H9 (cell line): ENCODE data around the gene MYO7B. TPM values are rescaled to one million over a fixed set of nuclear protein-coding genes. Genes with fewer than 3 reads are reported as not detected.

Experiments
- DNase-seq: peaks from one replicate; pipeline ENCODE4 v3.0.0-alpha.2; 2017
- H2AFZ ChIP-seq: one replicate; pipeline ENCODE4 v1.6.1; 2013; ENCODE audit warnings: mild to moderate bottlenecking, low read length, control low read depth, moderate library complexity
- H2AK5ac ChIP-seq: 2 replicates; pipeline ENCODE4 v1.6.1; 2013; ENCODE audit warnings: low read length, control low read depth, mixed read lengths; ENCODE audit not compliant: insufficient read length
- H2BK120ac ChIP-seq: one replicate; pipeline ENCODE4 v1.6.1; 2013; ENCODE audit warnings: low read depth, mild to moderate bottlenecking, low read length, control low read depth, inconsistent platforms; ENCODE audit not compliant: poor library complexity, severe bottlenecking
- H2BK12ac ChIP-seq: 2 replicates; pipeline ENCODE4 v1.6.1; 2013; ENCODE audit warnings: low read length, control low read depth, mixed read lengths, low read depth; ENCODE audit not compliant: insufficient read length
- H2BK15ac ChIP-seq: 2 replicates; pipeline ENCODE4 v1.6.1; 2013; ENCODE audit warnings: low read depth, low read length, control low read depth
- H2BK20ac ChIP-seq: one replicate; pipeline ENCODE4 v1.6.1; 2013; ENCODE audit warnings: low read depth, mild to moderate bottlenecking, low read length, control low read depth, inconsistent platforms; ENCODE audit not compliant: poor library complexity, severe bottlenecking
- H2BK5ac ChIP-seq: 2 replicates; pipeline ENCODE4 v1.6.1; 2013; ENCODE audit warnings: low read length, control low read depth, mixed read lengths; ENCODE audit not compliant: insufficient read length
- H3K14ac ChIP-seq: 2 replicates; pipeline ENCODE4 v1.6.1; 2013; ENCODE audit warnings: low read length, control low read depth; ENCODE audit not compliant: insufficient read depth
- H3K18ac ChIP-seq: 2 replicates; pipeline ENCODE4 v1.6.1; 2013; ENCODE audit warnings: low read depth, mild to moderate bottlenecking, mixed read lengths, low read length, control low read depth; ENCODE audit not compliant: insufficient read length
- H3K23ac ChIP-seq: 2 replicates; pipeline ENCODE4 v1.6.1; 2013; ENCODE audit warnings: low read length, control low read depth, mixed read lengths, low read depth; ENCODE audit not compliant: insufficient read length
- H3K23me2 ChIP-seq: 2 replicates; pipeline ENCODE4 v1.6.1; 2013; ENCODE audit warnings: low read depth, mild to moderate bottlenecking, mixed read lengths, low read length, control low read depth; ENCODE audit not compliant: insufficient read length, poor library complexity, severe bottlenecking
- H3K27ac ChIP-seq: 2 replicates; pipeline ENCODE4 v1.5.1; 2013; ENCODE audit warnings: low read length, control low read depth, mixed read lengths, low read depth; ENCODE audit not compliant: insufficient read length
- H3K27me3 ChIP-seq: 2 replicates; pipeline ENCODE4 v1.6.1; 2013; ENCODE audit warnings: low read length, control low read depth, inconsistent platforms; ENCODE audit not compliant: insufficient read depth
- H3K4ac ChIP-seq: 2 replicates; pipeline ENCODE4 v1.6.1; 2013; ENCODE audit warnings: low read depth, mild to moderate bottlenecking, control low read depth, inconsistent platforms, low read length, moderate library complexity
- H3K4me1 ChIP-seq: 2 replicates; pipeline ENCODE4 v1.6.1; 2013; ENCODE audit warnings: low read length, control low read depth, inconsistent platforms; ENCODE audit not compliant: insufficient read depth
- H3K4me2 ChIP-seq: 2 replicates; pipeline ENCODE4 v1.6.1; 2013; ENCODE audit warnings: low read length, control low read depth, mixed read lengths; ENCODE audit not compliant: insufficient read length, insufficient read depth
- H3K56ac ChIP-seq: 2 replicates; pipeline ENCODE4 v1.6.1; 2013; ENCODE audit warnings: low read depth, mild to moderate bottlenecking, mixed read lengths, low read length, control low read depth; ENCODE audit not compliant: insufficient read length
- H3K79me1 ChIP-seq: 2 replicates; pipeline ENCODE4 v1.6.1; 2013; ENCODE audit warnings: low read depth, mild to moderate bottlenecking, moderate library complexity, low read length, control low read depth, inconsistent platforms; ENCODE audit not compliant: insufficient read depth, poor library complexity, severe bottlenecking
- H3K79me2 ChIP-seq: 2 replicates; pipeline ENCODE4 v1.6.1; 2013; ENCODE audit warnings: low read length, control low read depth, inconsistent platforms; ENCODE audit not compliant: insufficient read depth
- H3K9ac ChIP-seq: 2 replicates; pipeline ENCODE4 v1.6.1; 2013; ENCODE audit warnings: low read length, control low read depth, mixed read lengths; ENCODE audit not compliant: insufficient read length; ENCODE audit errors: extremely low read depth
- H3K9me3 ChIP-seq: one replicate; pipeline ENCODE4 v1.6.1; 2013; ENCODE audit warnings: low read depth, low read length, inconsistent platforms; ENCODE audit not compliant: control insufficient read depth
- H3T11ph ChIP-seq: one replicate; pipeline ENCODE4 v1.6.1; 2013; ENCODE audit warnings: mild to moderate bottlenecking, low read length, control low read depth, inconsistent platforms
- H4K20me1 ChIP-seq: one replicate; pipeline ENCODE4 v1.6.1; 2013; ENCODE audit not compliant: control insufficient read depth, insufficient read length, insufficient read depth
- H4K5ac ChIP-seq: 2 replicates; pipeline ENCODE4 v1.6.1; 2013; ENCODE audit warnings: low read depth, mild to moderate bottlenecking, mixed read lengths, low read length, control low read depth; ENCODE audit not compliant: insufficient read length
- H4K8ac ChIP-seq: replicated peaks from 2 replicates; pipeline ENCODE4 v1.6.1; 2013; ENCODE audit warnings: low read length, control low read depth, mixed read lengths, low read depth; ENCODE audit not compliant: insufficient read length
- H4K91ac ChIP-seq: 2 replicates; pipeline ENCODE4 v1.6.1; 2013; ENCODE audit warnings: low read depth, mild to moderate bottlenecking, moderate library complexity, mixed read lengths, low read length, control low read depth; ENCODE audit not compliant: insufficient read length
- H3K27ac Mint-ChIP-seq, 3 experiments: 2 replicates in 2 of 3; 3 replicates in 1 of 3; pipeline ENCODE4 v1.8.0; 2020 to 2021; ENCODE audit warnings: mixed read lengths in 3 of 3, mild to moderate bottlenecking in 1 of 3, moderate library complexity in 1 of 3
- H3K27me3 Mint-ChIP-seq: 2 replicates; pipeline ENCODE4 v1.8.0; 2021; ENCODE audit warnings: low read depth, mild to moderate bottlenecking, moderate library complexity, mixed read lengths
- H3K36me3 Mint-ChIP-seq, 3 experiments: 2 replicates in 2 of 3; 3 replicates in 1 of 3; pipeline ENCODE4 v1.8.0; 2020 to 2021; ENCODE audit warnings: low read depth in 3 of 3, mixed read lengths in 3 of 3; ENCODE audit not compliant: insufficient read depth in 1 of 3
- H3K4me1 Mint-ChIP-seq, 2 experiments: 2 replicates each; pipeline ENCODE4 v1.8.0; 2020; ENCODE audit warnings: mixed read lengths in 2 of 2
- H3K4me3 Mint-ChIP-seq, 2 experiments: 2 replicates in 1 of 2; 3 replicates in 1 of 2; pipeline ENCODE4 v1.8.0; 2020 to 2021; ENCODE audit warnings: mild to moderate bottlenecking in 2 of 2, mixed read lengths in 2 of 2, moderate library complexity in 1 of 2
- H3K9me3 Mint-ChIP-seq, 2 experiments: 2 replicates in 1 of 2; 3 replicates in 1 of 2; pipeline ENCODE4 v1.8.0; 2020; ENCODE audit warnings: mild to moderate bottlenecking in 2 of 2, mixed read lengths in 2 of 2, moderate library complexity in 1 of 2
- CTCF ChIP-seq: fragments of 200-600 bp; sonication (generic); conservative IDR thresholded peaks from 3 replicates; pipeline ENCODE4 v1.8.0; 2021; ENCODE audit warnings: antibody characterized with exemption, mild to moderate bottlenecking
- WGBS: extraction: QIAGEN DNeasy Blood & Tissue Kit; methylation state at CpG from one replicate; pipeline ENCODE4 v1.1.7; 2013; ENCODE audit warnings: missing lambda C conversion rate, low lambda C conversion rate, mixed read lengths; ENCODE audit not compliant: insufficient read length; ENCODE audit errors: extremely low coverage; 5-methylcytosine and 5-hydroxymethylcytosine counted together
- total RNA-seq: library from RNA; stranded (reverse); gene quantifications from 2 replicates; pipeline ENCODE4 v1.2.1, GENCODE V29; 2021

The MYO7B gene
- total RNA-seq, 1 experiment from 2014 or later: not detected

- Histone ChIP-seq H3T11ph (no peak overlapping the region), H2AFZ (no peak overlapping the region), H2BK120ac (no peak overlapping the region), H4K8ac (no peak overlapping the region), H2BK20ac (no peak overlapping the region), H3K4ac (no peak overlapping the region), H3K14ac (peak overlapping the region; percentile 84), H3K79me1 (no peaks in the 10 kb centered on the region), H3K9ac (no peak overlapping the region), H4K5ac (no peak overlapping the region), H4K91ac (no peak overlapping the region), H2AK5ac (no peak overlapping the region), H4K20me1 (no peaks in the 10 kb centered on the region), H3K23ac (no peak overlapping the region), H3K27me3 (peaks cover 14% of the 10 kb centered on the region; the same call in 1 of the 2 replicates), H3K18ac (peak overlapping the region; percentile 43), H3K4me1 (no peaks in the 10 kb centered on the region), H3K56ac (no peak overlapping the region), H3K9me3 (no peaks in the 10 kb centered on the region), H2BK12ac (no peak overlapping the region), H3K79me2 (0 out of 2 replicates have a peak, but pooled peaks cover 2% of the 10 kb centered on the region), H3K4me2 (peak overlapping the region; percentile 18), H2BK15ac (no peak overlapping the region), H3K23me2 (peaks cover 4% of the 10 kb centered on the region), H3K27ac (no peak overlapping the region), H2BK5ac (no peak overlapping the region)
- peak overlapping the region; percentile 59 to 64 for H3K4me3 Mint-ChIP-seq
- H3K27me3 Mint-ChIP-seq: peaks cover 58% of the 10 kb centered on the region
- peaks cover 3 to 4% of the 10 kb centered on the region in 2 experiments; a peak in 2 of 4 replicates for H3K4me1 Mint-ChIP-seq
- no peaks in the 10 kb centered on the region for H3K9me3 Mint-ChIP-seq
- no peak for TF ChIP-seq CTCF
- no CpG with 5 or more reads among the region's 69 CpGs for WGBS
- DNase-seq: peak; percentile 46
- H3K36me3 Mint-ChIP-seq: peaks cover 0 to 2% (median 0%) of the 10 kb centered on the region in 3 experiments; a peak in 3 of 7 replicates
- no peak overlapping the region for H3K27ac Mint-ChIP-seq
Measured at GRCh38 chr2:127664065-127664894, 128.8 kb downstream of the MYO7B start.
